ENCODE measurements around the gene NCAPD3.

The NCAPD3 gene, protein sequence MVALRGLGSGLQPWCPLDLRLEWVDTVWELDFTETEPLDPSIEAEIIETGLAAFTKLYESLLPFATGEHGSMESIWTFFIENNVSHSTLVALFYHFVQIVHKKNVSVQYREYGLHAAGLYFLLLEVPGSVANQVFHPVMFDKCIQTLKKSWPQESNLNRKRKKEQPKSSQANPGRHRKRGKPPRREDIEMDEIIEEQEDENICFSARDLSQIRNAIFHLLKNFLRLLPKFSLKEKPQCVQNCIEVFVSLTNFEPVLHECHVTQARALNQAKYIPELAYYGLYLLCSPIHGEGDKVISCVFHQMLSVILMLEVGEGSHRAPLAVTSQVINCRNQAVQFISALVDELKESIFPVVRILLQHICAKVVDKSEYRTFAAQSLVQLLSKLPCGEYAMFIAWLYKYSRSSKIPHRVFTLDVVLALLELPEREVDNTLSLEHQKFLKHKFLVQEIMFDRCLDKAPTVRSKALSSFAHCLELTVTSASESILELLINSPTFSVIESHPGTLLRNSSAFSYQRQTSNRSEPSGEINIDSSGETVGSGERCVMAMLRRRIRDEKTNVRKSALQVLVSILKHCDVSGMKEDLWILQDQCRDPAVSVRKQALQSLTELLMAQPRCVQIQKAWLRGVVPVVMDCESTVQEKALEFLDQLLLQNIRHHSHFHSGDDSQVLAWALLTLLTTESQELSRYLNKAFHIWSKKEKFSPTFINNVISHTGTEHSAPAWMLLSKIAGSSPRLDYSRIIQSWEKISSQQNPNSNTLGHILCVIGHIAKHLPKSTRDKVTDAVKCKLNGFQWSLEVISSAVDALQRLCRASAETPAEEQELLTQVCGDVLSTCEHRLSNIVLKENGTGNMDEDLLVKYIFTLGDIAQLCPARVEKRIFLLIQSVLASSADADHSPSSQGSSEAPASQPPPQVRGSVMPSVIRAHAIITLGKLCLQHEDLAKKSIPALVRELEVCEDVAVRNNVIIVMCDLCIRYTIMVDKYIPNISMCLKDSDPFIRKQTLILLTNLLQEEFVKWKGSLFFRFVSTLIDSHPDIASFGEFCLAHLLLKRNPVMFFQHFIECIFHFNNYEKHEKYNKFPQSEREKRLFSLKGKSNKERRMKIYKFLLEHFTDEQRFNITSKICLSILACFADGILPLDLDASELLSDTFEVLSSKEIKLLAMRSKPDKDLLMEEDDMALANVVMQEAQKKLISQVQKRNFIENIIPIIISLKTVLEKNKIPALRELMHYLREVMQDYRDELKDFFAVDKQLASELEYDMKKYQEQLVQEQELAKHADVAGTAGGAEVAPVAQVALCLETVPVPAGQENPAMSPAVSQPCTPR (N-terminal part only)

DNA sequence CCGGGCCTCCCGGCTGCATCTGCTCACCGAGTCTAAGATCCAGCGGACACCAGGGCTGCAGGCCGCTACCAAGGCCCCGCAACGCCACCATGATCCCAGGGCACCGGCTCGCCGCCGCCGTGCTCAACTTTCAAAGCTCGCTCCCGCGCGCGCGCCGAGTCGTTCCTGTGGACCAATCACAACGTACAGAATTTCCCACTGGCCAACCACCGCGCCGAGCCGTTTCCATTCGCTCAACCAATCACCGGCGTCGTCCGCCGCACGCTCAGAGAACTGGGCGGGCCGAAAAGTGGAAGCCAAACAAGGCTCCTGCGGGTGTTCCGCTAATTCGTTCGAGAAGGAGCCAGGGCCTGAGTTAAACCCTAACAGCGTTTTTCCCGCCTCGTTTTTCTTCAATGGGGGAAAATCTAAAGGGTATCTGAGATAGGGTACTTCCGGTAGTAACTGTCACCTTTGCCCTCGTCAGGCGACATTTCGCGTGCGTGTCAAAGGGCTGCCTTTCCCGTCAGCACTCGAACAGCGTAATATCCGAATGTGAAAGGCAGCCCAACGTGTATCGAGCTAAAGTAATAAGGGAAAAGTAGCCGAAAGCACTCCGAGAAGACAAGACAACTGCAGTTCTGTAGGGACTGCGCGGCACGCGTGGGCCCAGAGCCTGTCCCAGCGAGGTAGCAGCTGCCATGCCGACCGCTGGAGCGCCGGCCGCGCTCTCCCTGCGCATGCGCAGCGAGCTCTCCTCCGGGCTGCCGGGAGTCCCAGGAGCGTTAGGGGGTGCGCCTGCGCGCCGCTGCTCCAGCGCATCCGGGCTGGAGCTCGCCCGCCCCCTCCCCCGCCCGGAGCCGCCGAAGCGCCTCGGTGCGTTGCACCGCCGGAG, at the start of gene NCAPD3, which contains the start of gene VPS26B:
NCAPD3 (minus strand) TSS at position 132 of the 874 bp plus-strand sequence; CDS start at position 91, 41 bp downstream.
VPS26B (plus strand) TSS at position 836 of the 874 bp plus-strand sequence. CDS start 452 bp downstream, outside the sequence.
- peak within 1 kb of the TSS; percentile 87 to 95 for H3K4me3 ChIP-seq (replicated peaks in 1 of 2; ENCODE audit: low read depth in 2 of 2, low read length in 2 of 2)
- DNase-seq (ENCODE audit: low read depth in 2 of 2): peak; percentile 97
- TF ChIP-seq, protein P1, sequence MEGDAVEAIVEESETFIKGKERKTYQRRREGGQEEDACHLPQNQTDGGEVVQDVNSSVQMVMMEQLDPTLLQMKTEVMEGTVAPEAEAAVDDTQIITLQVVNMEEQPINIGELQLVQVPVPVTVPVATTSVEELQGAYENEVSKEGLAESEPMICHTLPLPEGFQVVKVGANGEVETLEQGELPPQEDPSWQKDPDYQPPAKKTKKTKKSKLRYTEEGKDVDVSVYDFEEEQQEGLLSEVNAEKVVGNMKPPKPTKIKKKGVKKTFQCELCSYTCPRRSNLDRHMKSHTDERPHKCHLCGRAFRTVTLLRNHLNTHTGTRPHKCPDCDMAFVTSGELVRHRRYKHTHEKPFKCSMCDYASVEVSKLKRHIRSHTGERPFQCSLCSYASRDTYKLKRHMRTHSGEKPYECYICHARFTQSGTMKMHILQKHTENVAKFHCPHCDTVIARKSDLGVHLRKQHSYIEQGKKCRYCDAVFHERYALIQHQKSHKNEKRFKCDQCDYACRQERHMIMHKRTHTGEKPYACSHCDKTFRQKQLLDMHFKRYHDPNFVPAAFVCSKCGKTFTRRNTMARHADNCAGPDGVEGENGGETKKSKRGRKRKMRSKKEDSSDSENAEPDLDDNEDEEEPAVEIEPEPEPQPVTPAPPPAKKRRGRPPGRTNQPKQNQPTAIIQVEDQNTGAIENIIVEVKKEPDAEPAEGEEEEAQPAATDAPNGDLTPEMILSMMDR (IDR thresholded peaks at IDR 0.05; ENCODE audit: low read depth, low read length): no peak

DNA sequence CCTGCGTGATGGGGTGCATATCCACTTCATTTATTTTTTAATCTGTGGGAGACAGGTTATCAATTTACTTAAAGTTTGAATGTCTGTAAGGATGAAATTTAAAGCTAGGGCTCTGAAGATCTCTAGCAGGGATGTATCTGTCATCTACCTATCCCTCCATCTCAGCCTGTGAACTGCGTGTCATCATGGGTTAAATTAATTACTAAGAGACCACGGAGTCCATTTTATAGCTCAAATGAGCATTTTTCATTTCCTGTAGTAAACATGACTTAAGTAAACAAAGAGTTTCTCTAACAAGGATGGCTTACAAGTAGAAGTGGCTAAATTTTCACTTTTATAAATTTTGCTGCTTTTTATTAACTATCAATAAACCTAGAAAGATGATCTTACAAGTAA, 49.5 kb upstream of the NCAPD3 start:
- DNase-seq (ENCODE audit: low read depth in 2 of 2): no peak
- TF ChIP-seq, protein P1 (IDR thresholded peaks at IDR 0.05; ENCODE audit: low read depth, low read length): no peak
- no peak overlapping the region for H3K4me3 ChIP-seq (replicated peaks in 1 of 2; ENCODE audit: low read depth in 2 of 2, low read length in 2 of 2)

DNA sequence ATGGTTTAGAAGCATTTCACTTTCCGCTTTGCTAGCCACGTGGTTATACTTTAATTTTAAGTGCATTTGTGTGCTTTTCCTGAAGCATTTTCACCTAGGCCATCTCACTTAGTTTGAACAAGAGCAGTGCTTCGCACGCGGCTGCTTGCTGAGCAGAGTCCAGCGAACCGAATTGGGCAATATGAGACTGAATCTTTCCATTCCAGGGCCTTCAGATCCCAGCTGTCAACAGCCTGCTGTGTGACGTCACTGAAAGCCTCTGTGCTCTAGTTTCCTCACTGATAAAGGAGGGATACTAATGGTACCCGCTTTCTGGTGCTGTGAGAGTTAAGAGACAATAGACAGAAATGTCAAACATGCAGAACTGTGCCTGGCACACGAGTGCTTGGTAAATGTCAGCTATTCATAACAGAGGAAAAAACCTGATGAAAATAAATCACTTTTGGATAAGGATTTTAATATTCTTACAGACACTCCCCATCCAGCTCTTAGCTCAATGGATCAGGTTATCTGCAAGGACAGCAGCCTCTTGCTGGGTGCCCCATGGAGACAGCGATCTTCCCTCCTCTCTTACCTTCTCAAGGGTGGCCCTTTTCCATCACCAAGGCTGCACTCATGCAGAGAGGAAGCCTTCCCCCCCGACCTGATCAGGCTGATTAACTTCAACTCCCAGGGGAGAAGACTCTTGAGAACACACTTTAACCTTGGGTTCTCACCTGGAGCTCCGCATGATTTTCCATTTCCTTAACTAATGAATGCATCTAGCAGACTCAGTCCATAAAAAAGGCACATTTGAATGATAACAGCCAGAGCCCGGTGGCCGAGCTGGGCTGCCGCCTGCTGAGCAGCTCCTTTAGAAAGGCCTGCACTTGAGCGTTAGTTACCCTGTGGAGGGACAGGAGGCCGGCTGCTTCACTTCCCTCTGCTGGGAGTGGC, 48.9 kb upstream of the NCAPD3 start:
- DNase-seq (ENCODE audit: low read depth in 2 of 2): peak; percentile 24 to 76
- no peak overlapping the region for H3K4me3 ChIP-seq (replicated peaks in 1 of 2; ENCODE audit: low read depth in 2 of 2, low read length in 2 of 2)
- TF ChIP-seq, protein P1 (IDR thresholded peaks at IDR 0.05; ENCODE audit: low read depth, low read length): no peak

DNA sequence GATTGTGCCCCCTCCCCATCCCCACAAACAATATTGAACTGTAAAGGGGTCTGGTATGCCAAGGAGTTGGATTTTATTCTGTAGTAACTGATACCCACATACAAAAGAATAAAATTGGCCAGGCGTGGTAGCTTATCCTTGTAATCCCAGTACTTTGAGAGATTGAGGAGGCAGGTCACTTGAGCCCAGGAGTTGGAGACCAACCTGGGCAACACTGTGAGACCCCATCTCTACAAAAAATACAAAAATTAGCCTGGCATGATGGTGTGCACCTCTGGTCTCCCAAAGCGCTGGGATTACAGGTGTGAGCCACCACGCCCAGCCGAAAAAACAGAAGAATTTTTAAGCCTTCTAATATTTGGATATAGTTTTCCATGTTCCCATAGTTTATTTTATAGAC, 48.2 kb upstream of the NCAPD3 start:
- TF ChIP-seq, protein P1 (IDR thresholded peaks at IDR 0.05; ENCODE audit: low read depth, low read length): no peak
- no peak for DNase-seq (ENCODE audit: low read depth in 2 of 2)
- H3K4me3 ChIP-seq (replicated peaks in 1 of 2; ENCODE audit: low read depth in 2 of 2, low read length in 2 of 2): no peak overlapping the region

DNA sequence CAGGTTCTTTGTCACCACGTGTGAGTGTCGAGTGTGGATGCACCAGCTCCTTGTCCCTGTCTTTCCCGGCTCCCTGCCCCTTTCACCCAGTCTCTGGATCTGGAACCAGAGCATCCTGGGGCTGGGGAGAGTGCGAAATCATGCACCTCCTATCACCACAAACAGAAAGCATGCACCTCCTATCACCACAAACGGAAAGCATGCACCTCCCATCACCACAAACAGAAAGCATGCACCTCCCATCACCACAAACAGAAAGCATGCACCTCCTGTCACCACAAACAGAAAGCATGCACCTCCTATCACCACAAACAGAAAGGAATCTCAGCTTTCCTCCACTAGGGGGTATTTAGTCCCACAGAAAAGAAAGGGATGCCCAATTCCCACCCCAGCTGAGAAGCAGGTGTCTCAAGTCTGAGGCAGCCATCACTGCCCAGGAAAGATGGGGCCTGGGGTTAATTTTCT, 46.5 kb upstream of the NCAPD3 start:
- peak in 1 of 2 donors; percentile 8 for DNase-seq (ENCODE audit: low read depth in 2 of 2)
- no peak overlapping the region for H3K4me3 ChIP-seq (replicated peaks in 1 of 2; ENCODE audit: low read depth in 2 of 2, low read length in 2 of 2)
- TF ChIP-seq, protein P1 (IDR thresholded peaks at IDR 0.05; ENCODE audit: low read depth, low read length): peak; percentile 7

Data from cardiac fibroblast (primary cell).